Central memory CD8-positive, alpha-beta T cell (primary cell): ENCODE data around the gene CFAP73.
"Not testable (repeated sequence)": the region's sequence is repeated elsewhere in the genome, so short reads cannot be mapped to it uniquely, and the experiment has no call there.

Source experiments
- ATAC-seq: fragments of 150-1000 bp; cut with Tn5 transposase; replicated peaks from 2 replicates; pipeline ENCODE4 v1.10.0; 2022; ENCODE audit warnings: mild to moderate bottlenecking, moderate FRiP score, moderate number of reproducible peaks; ENCODE audit not compliant: poor library complexity, severe bottlenecking; ENCODE audit errors: extremely low read depth
- DNase-seq, 2 donors: peaks; one replicate each; pipeline ENCODE4 v3.0.0; 2021; ENCODE audit warnings: low spot score in 2 of 2
- H3K27ac Mint-ChIP-seq: one replicate; pipeline ENCODE4 v1.8.0; 2022; ENCODE audit warnings: low read depth, mild to moderate bottlenecking, moderate library complexity, mixed read lengths
- H3K27me3 Mint-ChIP-seq: one replicate; pipeline ENCODE4 v1.8.0; 2022; ENCODE audit warnings: mixed read lengths
- H3K36me3 Mint-ChIP-seq: one replicate; pipeline ENCODE4 v1.8.0; 2022; ENCODE audit warnings: mild to moderate bottlenecking, moderate library complexity, mixed read lengths; ENCODE audit not compliant: insufficient read depth
- H3K4me1 Mint-ChIP-seq: one replicate; pipeline ENCODE4 v1.8.0; 2022; ENCODE audit warnings: mixed read lengths
- H3K4me3 Mint-ChIP-seq: one replicate; pipeline ENCODE4 v1.8.0; 2022; ENCODE audit warnings: mild to moderate bottlenecking, moderate library complexity, mixed read lengths
- H3K9me3 Mint-ChIP-seq: one replicate; pipeline ENCODE4 v1.8.0; 2022; ENCODE audit warnings: mixed read lengths

The CFAP73 gene

GRCh38 chr12:113197518-113198077 is 48.1 kb downstream of the CFAP73 start:
- ATAC-seq (no peak), DNase-seq (no peak)
- Mint-ChIP-seq H3K36me3 (peaks cover 3% of the 10 kb centered on the region), H3K27me3 (no peaks in the 10 kb centered on the region), H3K9me3 (no peaks in the 10 kb centered on the region), H3K4me3 (no peak overlapping the region), H3K4me1 (no peaks in the 10 kb centered on the region), H3K27ac (peak overlapping the region; percentile 41)

- Mint-ChIP-seq H3K36me3 (peaks cover 3% of the 10 kb centered on the region), H3K4me3 (no peak overlapping the region), H3K27ac (no peak overlapping the region), H3K9me3 (no peaks in the 10 kb centered on the region), H3K27me3 (no peaks in the 10 kb centered on the region), H3K4me1 (no peaks in the 10 kb centered on the region)
- no peak for ATAC-seq
- DNase-seq = no peak
Observed at GRCh38 chr12:113198296-113198695, 48.8 kb downstream of the CFAP73 start.

DNA sequence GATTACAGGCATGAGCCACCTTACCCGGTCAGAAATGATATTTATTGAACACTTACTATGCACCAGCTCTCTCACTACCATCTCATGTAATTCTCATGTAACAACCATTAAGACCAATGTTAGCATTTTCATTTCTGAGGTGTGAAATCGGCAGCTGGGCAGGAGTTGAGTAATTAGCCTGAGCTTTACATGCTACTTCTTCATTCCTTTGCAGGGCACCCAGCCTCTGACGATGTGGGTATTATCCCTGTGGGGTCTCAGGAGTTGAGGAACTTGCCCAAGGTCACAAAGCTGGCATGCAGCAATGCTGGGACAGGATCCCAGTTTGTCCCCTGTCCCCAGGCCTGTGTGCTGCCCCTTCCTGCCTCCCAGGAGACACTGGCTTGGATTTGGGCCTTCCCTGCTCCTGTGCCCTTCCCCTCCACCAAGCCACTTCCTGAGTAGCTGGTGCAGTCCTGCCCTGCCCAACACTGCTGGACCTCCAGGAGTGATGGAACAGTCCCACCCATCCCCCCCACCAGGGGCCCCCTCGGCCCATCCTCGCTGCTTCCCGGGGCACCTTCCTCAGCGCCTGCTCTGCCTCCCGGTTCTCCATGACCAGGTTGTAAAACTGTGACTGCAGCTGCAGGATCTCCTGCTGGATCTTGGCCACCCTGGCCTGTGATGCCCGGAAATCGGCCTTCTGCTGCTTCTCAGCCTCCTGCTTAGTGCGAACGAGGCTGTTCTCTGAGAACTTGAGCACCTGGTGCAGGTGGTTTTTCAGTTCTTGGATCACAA is 50.7 kb downstream of the CFAP73 start:
- ATAC-seq = no peak
- Mint-ChIP-seq H3K27me3 (no peaks in the 10 kb centered on the region), H3K36me3 (peaks cover 3% of the 10 kb centered on the region), H3K4me3 (no peak overlapping the region), H3K9me3 (no peaks in the 10 kb centered on the region), H3K27ac (no peak overlapping the region), H3K4me1 (no peaks in the 10 kb centered on the region)
- DNase-seq = no peak

GRCh38 chr12:113201187-113202177 is 52.0 kb downstream of the CFAP73 start:
- no peaks in the 10 kb centered on the region for H3K27me3 Mint-ChIP-seq
- no peak for ATAC-seq
- H3K9me3 Mint-ChIP-seq = no peaks in the 10 kb centered on the region
- no peak overlapping the region for H3K4me3 Mint-ChIP-seq
- H3K27ac Mint-ChIP-seq = no peak overlapping the region
- H3K4me1 Mint-ChIP-seq = peaks cover 4% of the 10 kb centered on the region
- peaks cover 2% of the 10 kb centered on the region for H3K36me3 Mint-ChIP-seq
- no peak for DNase-seq

GRCh38 chr12:113202300-113203075 is 53.0 kb downstream of the CFAP73 start:
- Mint-ChIP-seq H3K27me3 (no peaks in the 10 kb centered on the region), H3K4me1 (peaks cover 10% of the 10 kb centered on the region), H3K36me3 (peaks cover 2% of the 10 kb centered on the region), H3K9me3 (no peaks in the 10 kb centered on the region), H3K27ac (no peak overlapping the region), H3K4me3 (no peak overlapping the region)
- no peak for DNase-seq
- ATAC-seq = no peak

GRCh38 chr12:113203852-113204760 is 54.6 kb downstream of the CFAP73 start:
- H3K9me3 Mint-ChIP-seq = no peaks in the 10 kb centered on the region
- no peak overlapping the region for H3K4me3 Mint-ChIP-seq
- no peaks in the 10 kb centered on the region for H3K27me3 Mint-ChIP-seq
- DNase-seq = no peak
- ATAC-seq = no peak
- peaks cover 24% of the 10 kb centered on the region for H3K4me1 Mint-ChIP-seq
- peaks cover 9% of the 10 kb centered on the region for H3K36me3 Mint-ChIP-seq
- H3K27ac Mint-ChIP-seq = peak overlapping the region; percentile 62

DNA sequence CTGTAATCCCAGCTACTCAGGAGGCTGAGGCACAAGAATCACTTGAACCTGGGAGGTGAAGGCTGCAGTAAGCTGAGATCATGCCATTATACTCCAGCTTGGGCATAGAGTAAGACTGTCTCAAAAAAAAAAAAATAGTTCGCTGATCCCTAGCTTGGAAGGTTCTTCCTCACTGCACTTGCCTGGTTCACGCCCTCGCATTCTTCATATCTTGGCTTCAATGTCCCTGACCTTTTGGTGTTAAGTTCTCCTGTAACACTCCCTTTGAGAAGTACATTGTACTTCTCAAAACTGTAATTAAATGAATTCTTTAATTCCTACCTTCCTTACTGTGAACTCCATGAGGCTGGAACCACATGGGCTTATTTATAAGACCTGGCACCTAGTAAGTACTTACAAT is 55.3 kb downstream of the CFAP73 start:
- DNase-seq (no peak), ATAC-seq (no peak)
- Mint-ChIP-seq H3K9me3 (no peaks in the 10 kb centered on the region), H3K4me1 (peaks cover 24% of the 10 kb centered on the region), H3K27me3 (no peaks in the 10 kb centered on the region), H3K27ac (no peak overlapping the region), H3K36me3 (peaks cover 9% of the 10 kb centered on the region), H3K4me3 (no peak overlapping the region)

GRCh38 chr12:113206802-113207201 is 57.3 kb downstream of the CFAP73 start:
- H3K36me3 Mint-ChIP-seq, ATAC-seq, H3K27ac Mint-ChIP-seq, DNase-seq, H3K4me3 Mint-ChIP-seq, H3K9me3 Mint-ChIP-seq, H3K27me3 Mint-ChIP-seq: not testable (repeated sequence)
- H3K4me1 Mint-ChIP-seq = peaks cover 37% of the 10 kb centered on the region

DNA sequence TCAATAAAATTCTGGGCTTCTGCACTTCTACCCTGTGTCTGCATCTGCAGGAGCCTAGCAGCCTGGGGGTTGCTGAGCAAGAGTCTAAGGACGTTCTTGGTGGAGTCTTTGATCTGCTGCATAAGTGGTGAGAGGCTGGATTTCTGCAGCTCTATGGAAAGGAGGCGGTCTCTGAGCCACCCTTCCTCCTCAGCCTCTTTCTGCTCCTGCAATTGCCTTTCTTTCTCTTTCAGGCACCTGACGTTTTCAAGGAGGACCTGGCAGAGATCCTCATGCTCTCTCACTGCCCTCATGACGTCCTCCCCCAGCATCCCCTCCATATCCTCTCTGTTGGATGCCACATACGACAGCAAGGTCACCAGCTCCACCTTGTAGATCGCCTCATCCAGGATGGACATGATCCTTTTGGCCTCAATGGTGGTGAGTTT is 58.1 kb downstream of the CFAP73 start:
- Mint-ChIP-seq H3K27me3 (no peaks in the 10 kb centered on the region), H3K4me3 (peak overlapping the region; percentile 72), H3K36me3 (peaks cover 9% of the 10 kb centered on the region), H3K27ac (peak overlapping the region; percentile 95), H3K9me3 (no peaks in the 10 kb centered on the region), H3K4me1 (peaks cover 37% of the 10 kb centered on the region)
- no peak for DNase-seq
- peak; percentile 47 for ATAC-seq

DNA sequence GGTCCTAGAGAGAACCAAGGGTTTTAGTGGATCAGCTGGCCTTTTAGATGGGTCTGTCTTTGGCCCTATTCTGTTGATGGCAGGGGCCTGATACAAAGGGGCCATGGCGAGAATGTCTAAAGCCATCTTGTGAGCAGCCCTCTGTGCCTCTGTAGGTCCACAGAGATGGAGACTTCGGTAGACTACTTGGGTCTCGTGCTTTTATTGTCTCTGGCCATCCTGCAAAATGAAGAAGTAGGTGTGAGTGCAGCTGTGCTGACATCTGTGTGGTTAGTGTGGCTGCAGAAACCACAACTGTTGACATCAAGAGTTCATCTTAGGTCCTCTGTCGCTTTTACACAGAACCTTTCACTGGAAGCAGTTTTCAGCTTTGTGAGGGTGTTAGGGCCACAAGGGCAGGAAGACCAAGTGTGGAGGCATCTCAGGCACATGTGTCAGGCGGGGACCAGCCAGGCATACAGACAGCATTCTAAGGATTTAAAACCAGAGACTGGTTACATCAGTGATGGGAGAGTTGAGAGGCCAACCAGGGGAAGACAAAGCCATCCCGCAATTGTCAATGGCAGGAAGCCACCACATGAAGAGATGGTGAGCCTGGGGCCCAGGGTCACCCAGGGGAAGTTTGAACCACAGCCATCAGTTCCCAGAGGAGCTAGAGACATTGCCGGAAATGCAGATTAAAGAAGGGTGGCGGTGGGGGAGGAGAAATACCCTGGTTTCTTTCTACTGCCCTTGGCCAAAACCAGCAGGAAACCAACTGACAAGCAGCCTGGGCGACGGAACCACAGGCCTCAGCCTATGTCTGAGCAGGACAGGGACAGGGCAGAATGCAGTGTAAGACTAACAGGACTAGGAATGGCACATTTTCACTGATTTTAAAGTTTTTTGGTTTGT is 58.8 kb downstream of the CFAP73 start:
- H3K27me3 Mint-ChIP-seq = no peaks in the 10 kb centered on the region
- H3K4me1 Mint-ChIP-seq = peaks cover 37% of the 10 kb centered on the region
- ATAC-seq (peak; percentile 82), DNase-seq (peak; percentile 41 to 74)
- H3K4me3 Mint-ChIP-seq = peak overlapping the region; percentile 72
- H3K9me3 Mint-ChIP-seq = no peaks in the 10 kb centered on the region
- H3K36me3 Mint-ChIP-seq = peaks cover 9% of the 10 kb centered on the region
- H3K27ac Mint-ChIP-seq = peak overlapping the region; percentile 95
